H1 (cell line): Measurements from ENCODE around the gene HOXD11. TPM values are rescaled to one million over a fixed set of nuclear protein-coding genes. Genes with fewer than 3 reads are reported as not detected.
A peak's percentile ranks its signal among the peaks of the same experiment; 100 is the strongest.

Experiments used
- CBX5 ChIP-seq: fragments of 300-800, 300-1000 bp; sonication (generic); IDR thresholded peaks from 2 replicates; pipeline ENCODE4 v1.7.1; 2016; ENCODE audit warnings: antibody characterized with exemption, low read length, low read depth
- RAD21 ChIP-seq, 2 experiments: IDR thresholded peaks in 1 of 2; conservative IDR thresholded peaks in 1 of 2; 2 replicates each; pipeline ENCODE4 v1.6.1; 2011; ENCODE audit warnings: low read depth in 2 of 2, low read length in 2 of 2, improper control_type of control experiment in 1 of 2, inconsistent platforms in 1 of 2, mild to moderate bottlenecking in 1 of 2, moderate library complexity in 1 of 2
- RBBP5 ChIP-seq: IDR thresholded peaks from 2 replicates; pipeline ENCODE4 v1.7.1; 2012; ENCODE audit warnings: low read depth, mild to moderate bottlenecking, inconsistent platforms, low read length, moderate library complexity, borderline replicate concordance
- polyA plus RNA-seq, 7 experiments: library from polyadenylated mRNA; depleted of rRNA in 3 of 7; stranded (reverse) in 5 of 7; unstranded in 2 of 7; fragments of >200 nt in 5 of 7; fragments of 200-250 nt in 2 of 7; gene quantifications; 1 replicate in 5 of 7; 2 replicates in 1 of 7; 4 replicates in 1 of 7; pipeline versions ENCODE4 v1.2.1 to v1.2.3, GENCODE V29; 2011 to 2013; ENCODE audit warnings: missing spikeins in 2 of 7, mixed read lengths in 2 of 7
- total RNA-seq: library from RNA; stranded (reverse); fragmentation: NEBNext Ultra II Directional; extraction: Animal tissue kit (Norgen Biotek cat#: 25700); gene quantifications from 2 replicates; pipeline ENCODE4 v1.2.1, GENCODE V29; 2021

Gene HOXD11
- total and polyA plus RNA-seq, 2 of the 8 experiments (the other 6 are each of a cell fraction or from before 2014, with no cell fraction given): not detected

- TF ChIP-seq RBBP5: 0 out of 2 replicates have a peak, but pooled peaks have one; percentile 16
- no peak for TF ChIP-seq RAD21 (IDR thresholded peaks at IDR 0.05 in 1 of 2, conservative IDR thresholded peaks at IDR 0.05 in 1 of 2; ENCODE audit: low read depth in 2 of 2, low read length in 2 of 2)
- TF ChIP-seq CBX5: no peak
Measured at GRCh38 chr2:176080540-176081375, 26.3 kb upstream of the HOXD11 start (continued).
